Measurements from ENCODE around the gene HLX.
A peak's percentile ranks its signal among the peaks of the same experiment; 100 is the strongest.

GRCh38 chr1:220878191-220879075 is 810 bp upstream of the HLX start:
- TF ChIP-seq POLR2A (IDR thresholded peaks at IDR 0.05) (no peak), CTCF (IDR thresholded peaks at IDR 0.05) (peak in 1 of 12 donors; percentile 27)
